RWPE2 (cell line): ENCODE results near the gene TMC2.

Experiments
- ATAC-seq: fragments of 200-7000 bp; cut with Tn5 transposase; 3 replicates; pipeline ENCODE4 v1.9.1; 2021; ENCODE audit warnings: low read depth
- DNase-seq: peaks from one replicate; pipeline ENCODE4 v3.0.0-alpha.2; 2020; ENCODE audit warnings: low spot score
- H3K27ac ChIP-seq: fragments of 450-650 bp; 2 replicates; pipeline ENCODE4 v1.5.1; 2017; ENCODE audit warnings: mild to moderate bottlenecking; ENCODE audit not compliant: poor library complexity, severe bottlenecking
- H3K27me3 ChIP-seq: fragments of 250-450 bp; sonication (Bioruptor Pico); 2 replicates; pipeline ENCODE4 v1.5.1; 2021; ENCODE audit warnings: mild to moderate bottlenecking, moderate library complexity; ENCODE audit not compliant: insufficient read depth, poor library complexity, severe bottlenecking
- H3K36me3 ChIP-seq: fragments of 250-450 bp; sonication (Bioruptor Pico); 2 replicates; pipeline ENCODE4 v1.5.1; 2020; ENCODE audit warnings: low read depth, mild to moderate bottlenecking, moderate library complexity
- H3K4me1 ChIP-seq: fragments of 250-450 bp; sonication (Bioruptor Pico); 2 replicates; pipeline ENCODE4 v1.5.1; 2021; ENCODE audit warnings: mild to moderate bottlenecking, moderate library complexity; ENCODE audit not compliant: insufficient read depth, poor library complexity, severe bottlenecking
- H3K4me3 ChIP-seq: fragments of 250-450 bp; sonication (Bioruptor Pico); 2 replicates; pipeline ENCODE4 v1.5.1; 2021; ENCODE audit warnings: mild to moderate bottlenecking, moderate library complexity; ENCODE audit not compliant: severe bottlenecking
- H3K9me3 ChIP-seq: fragments of 250-450 bp; sonication (Bioruptor Pico); 2 replicates; pipeline ENCODE4 v1.5.1; 2021; ENCODE audit warnings: mild to moderate bottlenecking, moderate library complexity; ENCODE audit not compliant: severe bottlenecking
- CTCF ChIP-seq: fragments of 450-650 bp; IDR thresholded peaks from one replicate; pipeline ENCODE4 v1.5.1; 2017; ENCODE audit warnings: mild to moderate bottlenecking, moderate library complexity; ENCODE audit not compliant: poor library complexity, severe bottlenecking

TMC2 gene

DNA sequence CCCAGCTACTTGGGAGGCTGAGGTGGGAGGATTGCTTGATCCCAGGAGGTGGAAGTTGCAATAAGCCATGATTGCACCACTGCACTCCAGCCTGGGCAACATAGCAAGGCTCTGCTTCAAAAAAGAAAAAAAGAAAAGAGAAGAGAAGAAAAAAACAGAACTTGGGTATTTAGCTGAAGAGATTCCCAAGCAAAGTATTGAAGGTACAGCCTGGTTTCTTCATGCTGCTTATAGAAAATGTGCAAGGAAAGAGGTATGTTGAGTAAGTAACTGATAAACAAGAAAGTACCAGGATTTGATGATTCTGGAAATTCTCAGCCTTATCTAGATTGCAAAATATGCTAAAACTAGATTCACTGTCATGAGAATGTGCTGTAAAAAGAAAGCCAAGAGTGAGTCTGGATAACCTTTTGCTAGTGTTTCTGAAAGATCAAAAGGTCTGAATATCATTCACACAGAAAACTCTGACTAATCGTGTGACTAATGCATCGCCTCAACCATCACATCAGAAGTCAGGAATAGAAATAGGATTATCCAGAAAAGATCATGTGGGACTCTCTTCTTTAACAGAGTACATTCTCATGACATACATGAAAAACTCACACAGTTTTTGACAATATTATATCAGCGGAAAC, 83.7 kb downstream of the TMC2 start:
- H3K4me3 ChIP-seq: no peak overlapping the region
- no peaks in the 10 kb centered on the region for H3K36me3 ChIP-seq
- DNase-seq (no peak), ATAC-seq (peak; percentile 50; the same call in 1 of the 3 replicates)
- TF ChIP-seq CTCF: no peak
- H3K27ac ChIP-seq: no peak overlapping the region
- H3K27me3 ChIP-seq: no peaks in the 10 kb centered on the region
- no peaks in the 10 kb centered on the region for H3K9me3 ChIP-seq
- no peaks in the 10 kb centered on the region for H3K4me1 ChIP-seq

DNA sequence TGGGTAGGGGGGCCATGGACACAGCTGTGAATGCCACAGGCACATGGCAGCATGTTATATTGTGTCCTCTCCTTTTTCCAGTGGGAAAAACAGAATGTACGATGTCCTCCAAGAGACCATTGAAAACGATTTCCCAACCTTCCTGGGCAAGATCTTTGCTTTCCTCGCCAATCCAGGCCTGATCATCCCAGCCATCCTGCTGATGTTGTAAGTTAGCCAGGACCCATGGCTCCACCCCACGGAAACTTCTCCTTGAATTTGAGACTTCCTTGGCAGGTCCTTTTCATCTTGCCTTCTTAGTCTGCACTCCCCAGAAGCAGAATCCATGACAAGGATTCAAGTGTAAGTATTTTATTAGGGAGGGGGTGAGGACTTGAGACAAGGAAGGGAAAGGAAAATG, 87.8 kb downstream of the TMC2 start:
- no peak for TF ChIP-seq CTCF
- Histone ChIP-seq H3K4me1 (no peaks in the 10 kb centered on the region), H3K36me3 (no peaks in the 10 kb centered on the region), H3K27me3 (no peaks in the 10 kb centered on the region), H3K27ac (no peak overlapping the region), H3K9me3 (no peaks in the 10 kb centered on the region), H3K4me3 (no peak overlapping the region)
- ATAC-seq (no peak), DNase-seq (no peak)

DNA sequence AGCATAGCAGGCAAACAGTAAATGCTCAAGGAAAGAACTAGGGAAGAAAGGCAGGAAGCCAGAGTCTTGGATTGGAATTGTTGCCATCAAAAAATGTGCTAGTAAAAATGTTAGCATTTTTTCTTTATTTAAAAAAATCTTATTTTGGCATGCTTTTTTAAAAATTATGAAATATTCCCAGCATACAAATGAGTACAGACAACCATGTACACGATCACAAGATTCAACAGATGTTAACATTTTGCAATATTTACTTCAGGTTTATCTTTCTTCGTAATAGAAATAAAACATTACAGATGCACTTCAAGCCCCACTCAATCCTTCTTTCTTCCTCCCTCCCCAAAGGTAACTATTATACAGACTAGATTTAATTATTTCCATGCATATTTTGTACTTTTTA, 88.7 kb downstream of the TMC2 start:
- H3K9me3 ChIP-seq: no peaks in the 10 kb centered on the region
- no peak for ATAC-seq
- no peak for TF ChIP-seq CTCF
- H3K4me1 ChIP-seq: no peaks in the 10 kb centered on the region
- H3K27ac ChIP-seq: no peak overlapping the region
- H3K4me3 ChIP-seq: no peak overlapping the region
- no peaks in the 10 kb centered on the region for H3K27me3 ChIP-seq
- H3K36me3 ChIP-seq: no peaks in the 10 kb centered on the region
- DNase-seq: no peak

DNA sequence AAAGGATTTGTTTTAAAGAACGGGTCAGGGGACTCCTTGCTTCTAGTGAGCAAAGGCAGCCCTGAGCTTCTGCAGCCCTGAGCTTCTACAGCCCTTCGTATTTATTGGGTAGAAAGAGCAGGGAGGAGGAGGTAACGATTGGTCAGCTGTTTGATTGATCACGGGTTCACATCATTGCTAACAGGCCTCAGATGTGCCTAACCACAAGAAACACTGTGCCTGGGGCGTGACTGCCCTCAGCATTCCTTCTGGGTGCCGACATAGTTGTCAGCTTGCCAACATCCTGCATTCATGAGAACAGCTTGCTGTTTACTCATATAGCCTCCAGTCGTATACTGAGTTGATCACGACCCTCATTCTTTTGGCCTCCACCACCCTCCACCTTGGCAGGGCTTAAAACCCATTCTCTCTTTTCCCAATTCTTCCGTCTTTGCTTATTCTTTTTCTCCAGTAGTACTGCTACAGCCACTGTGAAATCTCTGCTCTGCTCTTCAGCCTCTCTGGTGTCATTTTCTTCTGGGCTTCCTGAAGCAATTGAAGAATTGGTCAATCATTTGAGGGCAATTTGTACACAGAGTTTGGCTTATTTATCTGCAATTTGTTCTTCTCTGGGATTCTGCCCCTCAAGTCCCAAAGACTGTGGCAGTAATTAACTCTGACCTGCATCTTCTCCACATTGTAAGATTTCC, 90.6 kb downstream of the TMC2 start:
- TF ChIP-seq CTCF: no peak
- DNase-seq: peak; percentile 79

GRCh38 chr20:2631228-2631627, 94.9 kb downstream of the TMC2 start:
- no peaks in the 10 kb centered on the region for H3K27me3 ChIP-seq
- no peak overlapping the region for H3K27ac ChIP-seq
- ATAC-seq: no peak
- TF ChIP-seq CTCF: no peak
- H3K9me3 ChIP-seq: no peaks in the 10 kb centered on the region
- no peaks in the 10 kb centered on the region for H3K36me3 ChIP-seq
- no peak overlapping the region for H3K4me3 ChIP-seq
- H3K4me1 ChIP-seq: no peaks in the 10 kb centered on the region
- no peak for DNase-seq

More for the DNA sequence above, 90.6 kb downstream of the TMC2 start:
- ATAC-seq: peak; percentile 73
- H3K27me3 ChIP-seq: no peaks in the 10 kb centered on the region
- no peaks in the 10 kb centered on the region for H3K4me1 ChIP-seq
- no peaks in the 10 kb centered on the region for H3K9me3 ChIP-seq
- H3K36me3 ChIP-seq: no peaks in the 10 kb centered on the region
- H3K27ac ChIP-seq: peak overlapping the region; percentile 9
- H3K4me3 ChIP-seq: no peak overlapping the region
